Hepatocyte (in vitro differentiated cells): Measurements from ENCODE around the gene PREX1. TPM values are rescaled to one million over a fixed set of nuclear protein-coding genes. Genes with fewer than 3 reads are reported as not detected.

Experiments used
- DNase-seq: peaks from one replicate; pipeline ENCODE4 v3.0.0-alpha.2; 2016; ENCODE audit warnings: low spot score
- H2AFZ ChIP-seq: fragments of 200-600 bp; sonication (generic); 2 replicates; pipeline ENCODE4 v1.6.0; 2016; ENCODE audit warnings: antibody characterized with exemption, mild to moderate bottlenecking
- H3K27ac ChIP-seq: fragments of 200-600 bp; sonication (generic); 2 replicates; pipeline ENCODE4 v1.5.1; 2016; ENCODE audit warnings: mild to moderate bottlenecking
- H3K27me3 ChIP-seq: fragments of 200-600 bp; sonication (generic); 2 replicates; pipeline ENCODE4 v1.6.1; 2016
- H3K36me3 ChIP-seq: fragments of 200-600 bp; sonication (generic); replicated peaks from 2 replicates; pipeline ENCODE4 v1.5.1; 2016; ENCODE audit warnings: low read depth; ENCODE audit not compliant: insufficient read depth
- H3K4me1 ChIP-seq: fragments of 200-600 bp; sonication (generic); 2 replicates; pipeline ENCODE4 v1.5.1; 2016; ENCODE audit warnings: mild to moderate bottlenecking, moderate library complexity; ENCODE audit not compliant: insufficient read depth
- H3K4me2 ChIP-seq: fragments of 200-600 bp; sonication (generic); 2 replicates; pipeline ENCODE4 v1.6.0; 2016
- H3K4me3 ChIP-seq: fragments of 200-600 bp; sonication (generic); 2 replicates; pipeline ENCODE4 v1.5.1; 2016; ENCODE audit warnings: mild to moderate bottlenecking
- H3K79me2 ChIP-seq: fragments of 200-600 bp; sonication (generic); 2 replicates; pipeline ENCODE4 v1.6.0; 2017; ENCODE audit warnings: mild to moderate bottlenecking
- H3K9me2 ChIP-seq: fragments of 200-600 bp; sonication (generic); replicated peaks from 2 replicates; pipeline ENCODE4 v1.6.0; 2017; ENCODE audit warnings: mild to moderate bottlenecking; ENCODE audit not compliant: insufficient read depth
- H3K9me3 ChIP-seq: fragments of 200-600 bp; sonication (generic); 2 replicates; pipeline ENCODE4 v1.5.1; 2016; ENCODE audit warnings: low read depth, mild to moderate bottlenecking
- H4K20me1 ChIP-seq: fragments of 200-600 bp; sonication (generic); 2 replicates; pipeline ENCODE4 v1.6.0; 2016; ENCODE audit warnings: mild to moderate bottlenecking; ENCODE audit not compliant: insufficient read depth, poor library complexity, severe bottlenecking
- EZH2 ChIP-seq: fragments of 200-600 bp; sonication (generic); IDR thresholded peaks from 2 replicates; pipeline ENCODE4 v1.6.1; 2016; ENCODE audit warnings: antibody characterized with exemption, mild to moderate bottlenecking, borderline replicate concordance
- EZH2phosphoT487 ChIP-seq: fragments of 200-600 bp; sonication (generic); IDR thresholded peaks from one replicate; pipeline ENCODE4 v1.6.1; 2018; ENCODE audit warnings: antibody characterized with exemption, mild to moderate bottlenecking, low read depth, moderate library complexity; ENCODE audit not compliant: unreplicated experiment, severe bottlenecking
- WGBS: methylation state at CpG from one replicate; pipeline ENCODE4 v1.1.6; 2016; ENCODE audit warnings: low lambda C conversion rate; ENCODE audit errors: missing lambda C conversion rate; 5-methylcytosine and 5-hydroxymethylcytosine counted together
- polyA plus RNA-seq: library from polyadenylated mRNA; unstranded; fragments of >200 nt; fragmentation: Nextera tagmentation; extraction: Ambion mirVana; gene quantifications from 2 replicates; pipeline ENCODE4 v1.2.1, GENCODE V29; 2016
- total RNA-seq: library from RNA; depleted of rRNA; stranded (reverse); fragments of >200 nt; gene quantifications from 2 replicates; pipeline ENCODE4 v1.2.3, GENCODE V29; 2014
- TF ChIP-seq, protein P1 (sequence below): fragments of 200-600 bp; sonication (generic); IDR thresholded peaks from 2 replicates; pipeline ENCODE4 v1.5.1; 2016; ENCODE audit warnings: antibody characterized with exemption, mild to moderate bottlenecking; ENCODE audit not compliant: poor library complexity

PREX1 gene
- total and polyA plus RNA-seq, 2 experiments from 2014 or later: 1.8 to 2.9 TPM

DNA sequence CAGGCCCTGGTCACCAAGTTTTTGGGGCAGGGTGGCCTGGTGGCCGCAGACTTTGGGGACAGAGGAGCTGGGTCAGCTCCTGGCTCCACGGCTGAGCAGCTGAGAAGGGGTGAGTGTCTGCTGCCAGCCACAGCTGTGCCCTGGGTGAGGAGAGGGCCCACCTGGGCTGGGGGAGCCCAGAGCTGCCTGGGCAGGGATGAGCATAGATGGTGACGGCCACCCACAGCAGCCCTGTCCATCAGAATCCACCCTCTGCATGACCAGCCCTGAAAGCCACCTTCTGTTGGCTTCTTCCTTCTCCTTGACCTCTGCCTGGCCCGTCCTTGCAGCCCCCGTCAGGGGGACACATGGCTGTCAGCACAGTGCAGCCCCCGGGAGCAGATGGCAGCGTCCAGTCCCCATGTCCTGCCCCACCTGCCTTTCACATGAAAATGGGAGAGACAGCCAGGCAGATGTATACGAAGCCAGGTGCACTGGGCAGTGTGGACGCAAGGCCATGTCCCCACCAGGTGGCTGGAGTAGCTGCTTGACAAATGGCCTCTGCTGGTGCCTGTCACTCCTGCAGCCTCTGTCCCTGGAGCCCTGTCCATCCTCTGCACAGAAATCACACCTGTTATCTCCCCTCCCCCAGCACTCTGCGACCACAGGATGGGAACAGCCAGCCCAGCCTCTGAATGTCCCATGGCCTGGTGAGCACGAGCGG, 220.8 kb downstream of the PREX1 start:
- no peaks in the 10 kb centered on the region for H3K27me3 ChIP-seq
- no peak for DNase-seq
- no peaks in the 10 kb centered on the region for H3K9me2 ChIP-seq
- H3K9me3 ChIP-seq: no peaks in the 10 kb centered on the region
- no peaks in the 10 kb centered on the region for H3K4me1 ChIP-seq
- no peak overlapping the region for H2AFZ ChIP-seq
- no peaks in the 10 kb centered on the region for H3K79me2 ChIP-seq
- no peak overlapping the region for H3K27ac ChIP-seq
- H3K4me2 ChIP-seq: no peak overlapping the region
- no peaks in the 10 kb centered on the region for H3K36me3 ChIP-seq
- 94% methylated on average over 12 of the region's 12 CpGs for WGBS
- H4K20me1 ChIP-seq: no peaks in the 10 kb centered on the region
- H3K4me3 ChIP-seq: no peak overlapping the region
- TF ChIP-seq EZH2phosphoT487 (no peak), EZH2 (no peak)
- TF ChIP-seq, protein P1, sequence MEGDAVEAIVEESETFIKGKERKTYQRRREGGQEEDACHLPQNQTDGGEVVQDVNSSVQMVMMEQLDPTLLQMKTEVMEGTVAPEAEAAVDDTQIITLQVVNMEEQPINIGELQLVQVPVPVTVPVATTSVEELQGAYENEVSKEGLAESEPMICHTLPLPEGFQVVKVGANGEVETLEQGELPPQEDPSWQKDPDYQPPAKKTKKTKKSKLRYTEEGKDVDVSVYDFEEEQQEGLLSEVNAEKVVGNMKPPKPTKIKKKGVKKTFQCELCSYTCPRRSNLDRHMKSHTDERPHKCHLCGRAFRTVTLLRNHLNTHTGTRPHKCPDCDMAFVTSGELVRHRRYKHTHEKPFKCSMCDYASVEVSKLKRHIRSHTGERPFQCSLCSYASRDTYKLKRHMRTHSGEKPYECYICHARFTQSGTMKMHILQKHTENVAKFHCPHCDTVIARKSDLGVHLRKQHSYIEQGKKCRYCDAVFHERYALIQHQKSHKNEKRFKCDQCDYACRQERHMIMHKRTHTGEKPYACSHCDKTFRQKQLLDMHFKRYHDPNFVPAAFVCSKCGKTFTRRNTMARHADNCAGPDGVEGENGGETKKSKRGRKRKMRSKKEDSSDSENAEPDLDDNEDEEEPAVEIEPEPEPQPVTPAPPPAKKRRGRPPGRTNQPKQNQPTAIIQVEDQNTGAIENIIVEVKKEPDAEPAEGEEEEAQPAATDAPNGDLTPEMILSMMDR: no peak

DNA sequence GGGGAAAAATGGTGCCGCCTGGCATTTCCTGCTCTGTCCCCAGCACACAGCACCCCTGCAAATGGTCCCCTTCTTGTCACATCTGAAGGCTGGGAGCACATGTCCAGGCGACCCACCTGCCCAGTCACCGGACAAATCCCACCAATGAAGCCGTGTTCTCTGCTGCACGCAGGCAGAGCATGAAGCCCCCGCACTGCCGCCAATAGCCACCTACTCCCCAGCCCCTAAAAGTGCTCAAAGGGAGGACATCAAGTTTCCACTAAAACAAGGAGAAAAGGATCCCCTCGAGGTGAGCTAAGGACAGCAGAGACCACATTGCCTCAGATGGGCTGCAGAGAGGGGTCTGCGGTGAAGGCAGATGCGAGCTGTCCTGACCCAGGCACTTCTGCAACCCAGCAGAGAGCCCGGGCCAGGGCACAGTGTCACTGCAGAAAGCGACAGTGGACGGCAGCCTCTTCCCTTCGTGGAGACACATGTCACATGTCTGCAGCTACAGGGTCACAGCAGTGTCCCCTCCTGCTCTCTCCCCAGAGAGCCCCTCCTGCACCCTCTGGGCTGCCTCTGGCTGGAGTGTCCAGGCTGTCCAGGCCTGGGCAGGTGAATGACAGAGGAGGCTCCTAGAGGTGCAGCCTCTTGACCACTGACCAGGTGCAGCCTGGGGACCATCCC, 221.5 kb downstream of the PREX1 start:
- Histone ChIP-seq H4K20me1 (no peaks in the 10 kb centered on the region), H3K27ac (no peak overlapping the region), H3K9me3 (no peaks in the 10 kb centered on the region), H3K4me2 (no peak overlapping the region), H3K4me1 (no peaks in the 10 kb centered on the region), H3K9me2 (no peaks in the 10 kb centered on the region), H3K36me3 (no peaks in the 10 kb centered on the region), H3K27me3 (no peaks in the 10 kb centered on the region), H3K4me3 (no peak overlapping the region), H3K79me2 (no peaks in the 10 kb centered on the region), H2AFZ (no peak overlapping the region)
- 91% methylated on average over 14 of the region's 14 CpGs for WGBS
- TF ChIP-seq, protein P1: no peak
- TF ChIP-seq EZH2phosphoT487 (no peak), EZH2 (no peak)
- DNase-seq: no peak

- no peaks in the 10 kb centered on the region for H3K9me2 ChIP-seq
- no peaks in the 10 kb centered on the region for H3K36me3 ChIP-seq
- H4K20me1 ChIP-seq: no peaks in the 10 kb centered on the region
- 73% methylated on average over 17 of the region's 17 CpGs for WGBS
- no peaks in the 10 kb centered on the region for H3K27me3 ChIP-seq
- H3K4me2 ChIP-seq: no peak overlapping the region
- H3K27ac ChIP-seq: no peak overlapping the region
- TF ChIP-seq EZH2phosphoT487 (no peak), EZH2 (no peak)
- TF ChIP-seq, protein P1: no peak
- H3K79me2 ChIP-seq: no peaks in the 10 kb centered on the region
- no peaks in the 10 kb centered on the region for H3K4me1 ChIP-seq
- no peak overlapping the region for H2AFZ ChIP-seq
- DNase-seq: no peak
- no peaks in the 10 kb centered on the region for H3K9me3 ChIP-seq
- H3K4me3 ChIP-seq: no peak overlapping the region
Measured at GRCh38 chr20:48605364-48606171, 222.2 kb downstream of the PREX1 start.
